GM21447 (cell line): Measurements from ENCODE around the gene FAM83C.
"Not testable (repeated sequence)": the region's sequence is repeated elsewhere in the genome, so short reads cannot be mapped to it uniquely, and the experiment has no call there.

Experiments
- ATAC-seq: cut with Tn5 transposase; IDR thresholded peaks from one replicate; pipeline ENCODE4 v1.9.1; 2021; ENCODE audit not compliant: unreplicated experiment

The FAM83C gene

GRCh38 chr20:35319192-35319870 lies 27.1 kb upstream of the FAM83C start:
- ATAC-seq = no peak

DNA sequence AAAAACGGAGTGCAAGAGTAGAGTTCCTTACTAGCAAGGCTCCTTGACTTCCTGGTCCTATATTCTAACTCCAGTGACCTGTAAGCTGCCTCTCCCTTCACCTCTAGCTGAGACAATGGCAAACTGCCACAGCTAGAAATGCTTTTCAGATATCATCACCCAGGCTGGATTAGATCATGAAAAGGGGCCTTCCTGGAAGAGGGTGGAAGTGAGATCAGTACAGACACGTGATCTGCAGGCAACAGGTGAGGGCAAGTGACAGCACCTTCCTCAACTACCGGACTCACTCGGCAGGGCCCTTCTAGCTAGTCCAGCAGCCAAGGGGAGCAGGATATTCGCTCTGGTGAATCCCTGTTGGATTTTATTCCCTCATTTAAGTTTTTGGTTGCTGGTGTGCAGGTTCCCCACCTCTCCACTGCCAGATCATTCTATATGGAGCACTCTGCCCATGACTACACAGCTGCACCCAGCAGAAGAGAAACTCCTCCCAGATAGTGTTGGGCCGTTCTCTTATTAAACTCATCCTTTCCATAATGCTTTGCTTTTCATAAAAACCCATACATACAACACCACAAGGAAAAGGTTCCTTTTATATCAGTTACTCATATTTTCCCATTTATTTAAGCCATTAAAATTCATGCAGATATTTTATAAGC lies 26.4 kb upstream of the FAM83C start:
- no peak for ATAC-seq

GRCh38 chr20:35317416-35318210 lies 25.4 kb upstream of the FAM83C start:
- ATAC-seq = no peak

DNA sequence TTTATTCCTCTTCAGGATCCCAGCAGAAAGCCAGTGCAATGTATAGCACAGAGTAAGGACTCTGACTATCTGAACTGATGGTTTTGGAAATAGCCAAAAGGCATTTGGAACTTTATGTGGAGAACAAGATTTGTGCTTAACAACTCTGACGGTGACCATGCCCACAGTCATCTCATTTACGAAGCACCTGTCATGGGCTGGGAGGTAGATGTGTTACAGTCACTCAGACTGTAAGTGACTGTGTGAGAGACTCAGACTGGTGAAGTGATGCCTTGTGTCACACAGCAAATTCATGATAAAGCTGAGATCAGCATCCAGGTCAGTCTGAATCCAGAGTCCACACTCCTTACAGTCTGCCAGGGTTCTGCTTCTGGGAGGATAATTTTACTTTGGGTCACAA lies 23.9 kb upstream of the FAM83C start:
- no peak for ATAC-seq

DNA sequence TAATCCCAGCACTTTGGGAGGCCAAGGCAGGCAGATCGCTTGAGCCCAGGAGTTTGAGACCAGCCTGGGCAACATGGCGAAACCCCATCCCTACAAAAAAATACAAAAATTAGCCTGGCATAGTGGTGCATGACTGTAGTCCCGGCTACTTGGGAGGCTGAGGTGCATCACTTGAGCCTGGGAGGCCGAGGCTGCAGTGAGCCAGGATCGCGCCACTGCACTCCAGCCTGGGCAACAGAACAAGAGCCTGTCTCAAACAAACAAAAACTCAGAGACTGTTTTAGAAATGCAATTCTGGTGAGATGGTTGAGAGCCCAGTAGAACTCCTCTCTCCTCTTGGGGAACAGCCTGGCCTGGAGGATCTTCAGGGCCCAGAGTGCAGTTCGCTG lies 23.4 kb upstream of the FAM83C start:
- not testable (repeated sequence) for ATAC-seq

- ATAC-seq = no peak
These were observed 22.8 kb upstream of the FAM83C start for GRCh38 chr20:35314816-35315631.

DNA sequence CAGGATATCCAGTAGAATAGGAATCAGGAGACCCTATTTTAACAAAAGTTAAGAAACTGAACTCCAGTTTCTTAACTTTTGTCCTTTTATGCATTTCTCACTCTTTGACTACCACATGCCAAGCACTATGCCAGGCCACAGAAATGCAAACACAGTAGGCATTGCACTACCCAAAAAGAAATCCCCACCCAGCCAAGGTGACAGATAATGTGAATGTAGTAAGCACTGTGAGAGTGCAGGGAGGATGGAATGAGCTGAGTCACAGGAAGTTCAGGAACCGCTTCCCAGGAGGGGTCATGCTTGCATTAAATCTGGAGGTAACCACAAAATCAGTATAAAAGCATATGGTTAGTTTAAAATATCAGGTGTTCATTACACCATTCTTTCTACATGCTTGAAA lies 20.1 kb upstream of the FAM83C start:
- no peak for ATAC-seq

DNA sequence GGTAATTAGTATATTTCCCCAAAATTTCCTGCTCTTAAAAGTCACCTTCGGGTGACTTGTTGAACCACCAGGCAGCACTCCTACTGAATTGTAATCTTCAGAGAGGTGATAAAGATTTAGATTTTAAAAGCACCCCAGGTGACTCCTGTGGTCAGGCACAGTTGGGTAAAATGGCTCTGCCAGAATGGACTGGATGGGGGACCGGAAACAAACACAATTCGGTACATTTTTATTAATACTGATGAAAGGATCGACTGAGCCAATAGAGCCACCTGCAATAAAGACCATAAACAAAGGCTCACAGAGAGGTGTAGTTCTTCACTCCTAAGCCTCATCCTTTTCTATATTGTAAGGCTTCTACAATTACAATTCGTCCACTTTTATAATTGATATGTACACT lies 19.6 kb upstream of the FAM83C start:
- no peak for ATAC-seq

DNA sequence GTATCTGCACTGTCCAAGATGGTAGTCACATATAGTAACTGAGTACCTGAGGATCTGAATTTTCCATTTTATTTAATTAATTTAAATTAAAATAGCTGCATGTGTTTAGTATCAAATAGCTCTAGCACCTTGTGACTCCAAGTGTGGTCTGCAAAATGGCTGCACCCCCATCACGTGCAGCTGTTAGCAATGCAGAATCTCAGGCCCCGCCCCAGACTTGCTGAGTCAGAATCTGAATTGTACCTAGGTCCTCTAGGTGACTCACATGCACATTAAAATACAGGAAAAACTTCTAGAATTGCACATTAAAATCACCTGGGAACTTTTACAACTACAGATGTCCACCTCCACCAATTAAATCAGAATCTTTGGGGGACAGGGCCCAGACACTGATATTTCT lies 19.2 kb upstream of the FAM83C start:
- ATAC-seq = no peak

GRCh38 chr20:35307666-35308653 lies 15.7 kb upstream of the FAM83C start:
- ATAC-seq = no peak

- ATAC-seq = no peak
These were observed 14.8 kb upstream of the FAM83C start for GRCh38 chr20:35306931-35307517.

GRCh38 chr20:35305682-35306556 lies 13.7 kb upstream of the FAM83C start:
- ATAC-seq = no peak

GRCh38 chr20:35304956-35305355 lies 12.7 kb upstream of the FAM83C start:
- ATAC-seq = no peak

- no peak for ATAC-seq
These were observed 11.7 kb upstream of the FAM83C start for GRCh38 chr20:35303735-35304491.

DNA sequence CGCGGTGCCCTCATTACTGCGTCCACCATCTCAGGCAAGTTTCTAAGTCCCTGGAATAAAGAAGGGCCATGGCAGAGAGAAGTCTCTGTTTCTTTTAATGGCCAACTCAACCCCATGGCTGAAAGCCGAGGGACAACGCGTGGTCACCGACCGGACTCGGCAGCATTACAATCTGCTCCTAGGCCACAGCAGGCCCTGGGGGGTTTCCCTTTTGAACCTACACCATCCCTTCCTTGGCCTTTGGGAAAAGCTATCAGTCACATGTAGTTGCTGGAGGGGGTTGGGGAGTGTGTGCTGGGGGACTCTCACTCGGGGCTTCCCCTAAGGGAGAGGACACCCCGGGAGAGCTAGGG lies 11.1 kb upstream of the FAM83C start:
- ATAC-seq = no peak

DNA sequence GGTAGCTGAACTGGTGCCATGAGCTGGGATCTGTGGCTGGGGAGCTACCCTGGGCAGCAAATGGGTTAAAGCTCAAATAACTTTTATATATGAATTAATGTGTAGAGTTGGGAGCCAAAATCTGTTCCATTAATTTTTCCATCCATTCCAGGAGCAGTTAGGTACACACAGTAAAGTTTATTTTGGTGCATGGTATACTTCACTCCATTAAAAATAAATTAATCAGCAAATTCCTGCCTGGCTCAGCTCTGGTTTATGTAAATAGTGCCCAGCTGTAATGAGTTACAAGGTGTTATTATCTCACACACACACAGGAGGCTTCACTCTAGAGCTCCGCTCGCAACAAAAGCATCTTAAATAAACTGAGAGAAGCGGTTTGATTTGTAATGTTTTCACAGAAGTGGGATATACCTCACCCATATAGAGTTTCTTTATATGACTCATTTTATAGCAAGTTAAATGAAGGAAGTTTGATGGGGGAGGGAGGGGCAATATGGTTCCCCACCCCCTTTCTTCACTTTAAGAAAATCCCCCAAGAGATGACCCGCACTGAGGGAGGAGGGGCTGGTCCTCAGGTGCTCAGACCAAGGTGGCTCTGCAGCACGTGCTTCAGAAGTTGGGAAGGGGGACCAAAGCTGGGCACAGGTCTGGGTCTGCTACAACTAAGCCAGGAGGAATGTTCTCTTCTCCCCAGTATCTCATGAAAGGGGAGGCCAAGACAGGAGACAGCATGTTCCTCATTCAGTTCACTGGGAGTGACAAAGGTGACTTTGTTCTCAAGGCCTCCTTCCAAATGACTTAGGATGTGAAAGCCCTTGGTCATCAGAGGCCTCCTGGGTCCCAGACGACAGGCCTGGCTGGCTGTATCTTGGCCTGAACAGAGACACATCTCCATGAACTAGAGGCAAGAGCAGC lies 10.5 kb upstream of the FAM83C start:
- ATAC-seq = no peak

DNA sequence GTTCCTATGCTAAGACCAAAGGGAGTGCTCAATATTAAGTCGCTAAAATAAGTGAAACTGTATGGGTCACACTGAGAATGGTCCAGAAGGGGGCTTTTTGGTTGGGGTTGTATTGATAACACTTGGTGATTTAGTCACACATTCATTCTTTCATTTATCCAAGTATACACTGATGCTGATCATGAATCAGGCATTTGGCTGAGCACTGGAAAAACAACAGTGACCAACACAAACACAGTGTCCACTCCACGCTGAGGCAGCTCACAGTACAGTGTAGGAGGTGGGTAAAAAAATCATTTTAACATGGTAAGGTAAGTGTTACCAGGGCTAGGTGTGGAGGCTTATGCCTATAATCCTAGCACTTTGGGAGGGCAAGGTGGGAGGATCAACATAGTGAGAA lies 9.2 kb upstream of the FAM83C start:
- no peak for ATAC-seq
